Heart left ventricle (tissue), 13 donors: ENCODE measurements around the gene KNSTRN.

Experiments
- POLR2A ChIP-seq, 2 donors: fragments of 450-650 bp; IDR thresholded peaks; one replicate each; pipeline ENCODE4 v1.6.1; 2017; ENCODE audit warnings: antibody characterized with exemption in 2 of 2, mild to moderate bottlenecking in 2 of 2, moderate library complexity in 2 of 2
- TF ChIP-seq, protein P1 (sequence below), 12 donors: fragments of 200-600 bp; sonication (generic) in 4 of 12; IDR thresholded peaks; one replicate each; pipeline versions ENCODE4 v1.5.0 to v1.8.0; 2018 to 2022; ENCODE audit warnings: antibody characterized with exemption in 12 of 12, mild to moderate bottlenecking in 5 of 12
- donor health status: ischemic (EF 13 %, LVEDD 7.1; RV severe dilation, severe dysfunction).
- donor health status: DM: no; HTN: yes; CAD: no.
- donor health status: DM: no; HTN: no; CAD: no.
- donor health status: ischemic (EF 25% LVEDD 6.9; RV normal size, moderate dysfunction).
- donor health status: ischemic (EF 25% LVEDD 5.7; RV mildly dilated, moderate dysfunction).
- donor health status: ischemic (EF 35%, LVEDD 5.7; RV mildly dilated, moderate dysfunction).
- donor health status: nonischemic (EF 11% LVEDD 7.7; RV severe dilation, severe dysfunction).
- donor health status: DM: yes; HTN: yes; CAD: no.
- donor health status: PGD.
- donor health status: ischemic (EF 29% LVEDD 5.4; RV normal size, mild dysfunction).
- donor health status: nonischemic (EF 23%, LVEDD 6.1; RV moderate dilation, normal function).

DNA sequence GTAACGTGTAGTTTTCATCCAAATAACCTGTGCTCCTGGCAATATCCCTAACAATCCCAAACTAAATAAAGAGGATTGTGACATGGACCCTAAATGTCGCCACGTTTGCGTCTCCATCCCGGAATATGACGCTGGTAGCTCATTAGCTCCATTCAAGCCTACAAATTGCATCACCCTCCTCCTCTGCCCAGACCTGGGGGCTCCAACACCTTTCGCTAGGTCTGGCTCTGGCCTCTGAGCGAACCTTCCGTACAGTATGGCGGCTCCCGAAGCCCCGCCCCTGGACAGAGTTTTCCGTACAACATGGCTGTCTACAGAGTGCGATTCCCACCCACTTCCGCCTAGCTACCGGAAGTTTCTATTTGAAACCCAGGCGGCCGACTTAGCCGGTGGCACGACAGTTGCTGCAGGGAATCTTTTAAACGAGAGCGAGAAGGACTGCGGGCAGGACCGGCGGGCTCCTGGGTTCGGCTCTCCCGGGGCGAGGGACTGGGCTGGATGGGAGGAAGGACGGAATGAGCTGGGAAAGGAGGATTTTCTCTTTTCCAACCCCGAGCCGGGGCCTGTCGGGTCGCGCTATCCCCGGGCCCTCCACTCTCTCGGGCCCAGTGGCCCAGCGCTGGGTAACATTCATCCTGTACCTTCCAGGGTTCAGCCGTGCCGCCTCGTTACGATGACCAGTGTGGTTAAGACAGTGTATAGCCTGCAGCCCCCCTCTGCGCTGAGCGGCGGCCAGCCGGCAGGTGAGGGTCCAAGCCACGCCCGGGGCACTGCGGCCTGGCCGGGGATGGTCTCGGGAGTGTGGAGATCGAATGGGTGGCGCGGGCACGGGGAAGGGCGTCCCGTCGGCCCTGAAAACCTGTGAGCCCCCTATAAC, at the start of gene KNSTRN:
- TF ChIP-seq, protein P1, sequence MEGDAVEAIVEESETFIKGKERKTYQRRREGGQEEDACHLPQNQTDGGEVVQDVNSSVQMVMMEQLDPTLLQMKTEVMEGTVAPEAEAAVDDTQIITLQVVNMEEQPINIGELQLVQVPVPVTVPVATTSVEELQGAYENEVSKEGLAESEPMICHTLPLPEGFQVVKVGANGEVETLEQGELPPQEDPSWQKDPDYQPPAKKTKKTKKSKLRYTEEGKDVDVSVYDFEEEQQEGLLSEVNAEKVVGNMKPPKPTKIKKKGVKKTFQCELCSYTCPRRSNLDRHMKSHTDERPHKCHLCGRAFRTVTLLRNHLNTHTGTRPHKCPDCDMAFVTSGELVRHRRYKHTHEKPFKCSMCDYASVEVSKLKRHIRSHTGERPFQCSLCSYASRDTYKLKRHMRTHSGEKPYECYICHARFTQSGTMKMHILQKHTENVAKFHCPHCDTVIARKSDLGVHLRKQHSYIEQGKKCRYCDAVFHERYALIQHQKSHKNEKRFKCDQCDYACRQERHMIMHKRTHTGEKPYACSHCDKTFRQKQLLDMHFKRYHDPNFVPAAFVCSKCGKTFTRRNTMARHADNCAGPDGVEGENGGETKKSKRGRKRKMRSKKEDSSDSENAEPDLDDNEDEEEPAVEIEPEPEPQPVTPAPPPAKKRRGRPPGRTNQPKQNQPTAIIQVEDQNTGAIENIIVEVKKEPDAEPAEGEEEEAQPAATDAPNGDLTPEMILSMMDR (IDR thresholded peaks at IDR 0.05), result no peak
- peak in 1 of 2 donors; percentile 34 for TF ChIP-seq POLR2A (IDR thresholded peaks at IDR 0.05)
